ENCODE data around the gene RNF26.

- TF ChIP-seq CTCF (IDR thresholded peaks at IDR 0.05) = no peak
- TF ChIP-seq POLR2A (IDR thresholded peaks at IDR 0.05) = no peak
Observed at GRCh38 chr11:119371067-119371601, 36.8 kb downstream of the RNF26 start.
